Fibroblast of gingiva (primary cell): Measurements from ENCODE around the gene MB21D2.
"Not testable (repeated sequence)": the region's sequence is repeated elsewhere in the genome, so short reads cannot be mapped to it uniquely, and the experiment has no call there.

Experiments used
- DNase-seq: peaks from one replicate; pipeline ENCODE4 v3.0.0-alpha.2; 2011; ENCODE audit warnings: low read depth

The MB21D2 gene

GRCh38 chr3:192802957-192803899 lies 114.4 kb downstream of the MB21D2 start:
- peak; percentile 54 for DNase-seq

GRCh38 chr3:192801985-192802384 lies 115.7 kb downstream of the MB21D2 start:
- DNase-seq: no peak

DNA sequence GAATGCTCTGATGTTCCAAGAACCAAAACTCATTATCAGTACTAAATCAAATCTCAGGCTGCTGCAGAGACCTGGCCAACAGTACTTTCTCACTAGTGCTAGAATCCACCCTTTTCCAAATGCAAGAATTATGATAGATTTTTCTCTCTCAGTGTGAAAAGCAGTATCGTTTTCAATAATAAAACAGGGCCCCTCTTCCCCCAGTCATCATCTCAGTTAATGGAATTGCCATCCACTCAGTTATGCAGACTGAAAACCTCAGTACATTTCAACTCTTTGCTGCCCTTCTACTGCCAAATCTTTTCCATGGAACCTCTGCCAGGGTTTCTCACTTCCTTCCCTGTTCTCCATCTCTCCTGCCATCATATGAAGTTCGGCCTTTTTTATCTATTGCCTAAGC lies 117.9 kb downstream of the MB21D2 start:
- DNase-seq: no peak

- DNase-seq: no peak
These were observed 122.6 kb downstream of the MB21D2 start for GRCh38 chr3:192795021-192795420.

GRCh38 chr3:192794216-192794615 lies 123.4 kb downstream of the MB21D2 start:
- DNase-seq: no peak

DNA sequence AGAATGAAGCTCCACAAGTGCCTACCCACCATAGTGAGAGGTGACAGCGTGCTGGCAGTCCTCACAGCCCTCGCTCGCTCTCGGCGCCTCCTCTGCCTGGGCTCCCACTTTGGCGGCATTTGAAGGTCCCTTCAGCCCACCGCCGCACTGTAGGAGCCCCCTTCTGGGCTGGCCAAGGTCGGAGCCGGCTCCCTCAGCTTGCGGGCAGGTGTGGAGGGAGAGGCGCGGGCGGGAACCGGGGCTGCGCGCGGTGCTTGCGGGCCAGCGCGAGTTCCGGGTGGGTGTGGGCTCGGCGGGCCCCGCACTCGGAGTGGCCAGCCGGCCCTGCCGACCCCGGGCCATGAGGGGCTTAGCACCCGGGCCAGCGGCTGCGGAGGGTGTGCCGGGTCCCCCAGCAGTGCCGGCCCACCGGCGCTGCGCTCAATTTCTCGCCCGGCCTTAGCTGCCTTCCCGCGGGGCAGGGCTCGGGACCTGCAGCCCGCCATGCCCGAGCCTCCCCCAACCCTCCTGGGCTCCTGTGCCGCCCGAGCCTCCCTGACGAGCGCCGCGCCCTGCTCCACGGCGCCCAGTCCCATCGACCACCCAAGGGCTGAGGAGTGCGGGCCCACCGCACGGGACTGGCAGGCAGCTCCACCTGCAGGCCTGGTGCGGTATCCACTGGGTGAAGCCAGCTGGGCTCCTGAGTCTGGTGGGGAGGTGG lies 128.7 kb downstream of the MB21D2 start:
- DNase-seq: not testable (repeated sequence)

DNA sequence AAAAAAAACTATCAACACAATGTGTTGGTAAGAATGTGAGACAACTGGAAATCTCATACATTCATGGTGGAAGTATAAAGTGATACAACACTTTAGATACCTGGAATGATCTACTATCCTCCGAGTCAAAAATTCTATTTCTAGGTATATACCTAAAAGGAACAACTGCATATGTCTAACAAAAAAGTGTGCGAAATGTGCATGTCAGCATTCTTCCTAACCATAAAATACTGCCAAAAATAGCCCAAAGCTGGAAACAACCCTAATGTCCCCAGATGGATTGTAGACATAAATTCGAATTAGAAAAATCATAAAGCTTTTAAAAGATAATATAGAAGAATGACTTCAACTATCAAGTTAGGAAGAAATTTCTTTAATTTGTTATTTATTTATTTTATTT lies 139.1 kb downstream of the MB21D2 start:
- no peak for DNase-seq

GRCh38 chr3:192774341-192774740 lies 143.3 kb downstream of the MB21D2 start:
- DNase-seq: not testable (repeated sequence)

DNA sequence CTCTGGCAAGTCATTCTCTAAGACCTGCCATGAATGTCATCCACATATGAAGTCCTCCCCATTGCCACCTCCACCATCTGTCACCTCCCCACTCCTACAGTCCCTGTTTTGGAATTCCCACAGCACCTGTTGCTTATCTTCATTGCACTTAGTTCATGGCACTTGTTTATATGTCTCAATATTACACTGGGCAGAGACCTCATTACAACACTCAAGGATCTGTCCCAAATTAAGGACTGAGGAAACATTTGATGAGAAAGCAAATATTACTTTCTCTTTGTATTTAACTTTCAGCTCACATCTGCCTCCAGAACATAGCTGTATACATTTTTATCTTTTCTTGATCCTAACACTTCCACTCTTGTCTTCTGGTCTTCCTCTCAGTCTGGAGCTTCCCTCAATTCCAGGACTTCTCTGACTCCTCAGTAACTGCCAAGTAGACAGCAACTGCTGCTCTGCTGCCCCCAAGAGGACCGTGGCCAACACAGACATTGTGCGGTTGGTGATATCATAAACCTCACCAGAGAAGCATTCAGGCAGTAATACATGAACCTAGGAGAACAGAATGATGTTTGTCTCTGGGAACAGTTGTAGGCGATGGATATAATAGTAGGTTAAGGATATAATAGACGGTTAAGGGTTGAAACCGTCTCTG lies 145.3 kb downstream of the MB21D2 start:
- DNase-seq: no peak

DNA sequence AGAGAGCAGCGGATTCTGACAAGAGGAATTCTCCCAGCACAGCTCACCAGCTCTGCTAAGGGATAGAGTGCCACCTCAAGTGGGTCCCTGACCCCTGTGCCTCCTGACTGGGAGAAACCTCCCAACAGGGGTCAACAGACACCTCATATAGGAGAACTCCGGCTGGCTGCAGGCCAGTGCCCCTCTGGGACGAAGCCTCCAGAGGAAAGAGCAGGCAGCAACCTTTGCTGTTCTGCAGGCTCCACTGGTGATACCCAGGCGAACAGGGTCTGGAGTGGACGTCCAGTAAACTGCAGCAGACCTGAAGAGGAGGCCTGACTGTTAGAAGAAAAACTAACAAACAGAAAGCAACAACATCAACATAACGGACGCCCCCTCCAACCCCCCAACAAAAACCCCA lies 159.0 kb downstream of the MB21D2 start:
- no peak for DNase-seq

GRCh38 chr3:192751148-192751547 lies 166.5 kb downstream of the MB21D2 start:
- DNase-seq: no peak

- DNase-seq: no peak
These were observed 167.5 kb downstream of the MB21D2 start for GRCh38 chr3:192750201-192750600.

- DNase-seq: no peak
These were observed 169.9 kb downstream of the MB21D2 start for GRCh38 chr3:192747746-192748145.

GRCh38 chr3:192747145-192747544 lies 170.5 kb downstream of the MB21D2 start:
- no peak for DNase-seq
